Glutamatergic neuron (in vitro differentiated cells): Measurements from ENCODE around the gene LCE3E. TPM values are rescaled to one million over a fixed set of nuclear protein-coding genes. Genes with fewer than 3 reads are reported as not detected.

Source experiments
- DNase-seq: peaks from one replicate; pipeline ENCODE4 v3.0.0; 2022
- H3K27ac Mint-ChIP-seq: one replicate; pipeline ENCODE4 v1.8.0; 2020; ENCODE audit warnings: mild to moderate bottlenecking, mixed read lengths, inconsistent platforms; ENCODE audit not compliant: unreplicated experiment
- H3K27me3 Mint-ChIP-seq: one replicate; pipeline ENCODE4 v1.8.0; 2020; ENCODE audit warnings: mild to moderate bottlenecking, moderate library complexity, mixed read lengths, inconsistent platforms; ENCODE audit not compliant: unreplicated experiment
- H3K36me3 Mint-ChIP-seq: one replicate; pipeline ENCODE4 v1.8.0; 2020; ENCODE audit warnings: mild to moderate bottlenecking, mixed read lengths, inconsistent platforms; ENCODE audit not compliant: unreplicated experiment
- H3K4me1 Mint-ChIP-seq: one replicate; pipeline ENCODE4 v1.8.0; 2020; ENCODE audit warnings: mild to moderate bottlenecking, low read depth, mixed read lengths, inconsistent platforms; ENCODE audit not compliant: unreplicated experiment
- H3K4me3 Mint-ChIP-seq: one replicate; pipeline ENCODE4 v1.8.0; 2020; ENCODE audit warnings: mild to moderate bottlenecking, mixed read lengths, inconsistent platforms; ENCODE audit not compliant: unreplicated experiment
- H3K9me3 Mint-ChIP-seq: one replicate; pipeline ENCODE4 v1.8.0; 2020; ENCODE audit warnings: mild to moderate bottlenecking, moderate library complexity, mixed read lengths, inconsistent platforms; ENCODE audit not compliant: unreplicated experiment
- total RNA-seq: library from RNA; stranded (reverse); fragmentation: NEBNext Ultra II Directional; extraction: Animal tissue kit (Norgen Biotek cat#: 25700); gene quantifications from one replicate; pipeline ENCODE4 v1.2.1, GENCODE V29; 2021; ENCODE audit not compliant: unreplicated experiment
- TF ChIP-seq, protein P1 (sequence below): fragments of 200-600 bp; sonication (generic); IDR thresholded peaks from one replicate; pipeline ENCODE4 v1.5.0; 2021; ENCODE audit not compliant: partially characterized antibody, unreplicated experiment

The LCE3E gene
- total RNA-seq, 1 donor from 2014 or later: not detected

- Mint-ChIP-seq H3K4me1 (no peaks in the 10 kb centered on the region), H3K9me3 (no peaks in the 10 kb centered on the region), H3K4me3 (no peak overlapping the region), H3K36me3 (no peaks in the 10 kb centered on the region), H3K27ac (no peak overlapping the region), H3K27me3 (no peaks in the 10 kb centered on the region)
- DNase-seq: no peak
- TF ChIP-seq, protein P1, sequence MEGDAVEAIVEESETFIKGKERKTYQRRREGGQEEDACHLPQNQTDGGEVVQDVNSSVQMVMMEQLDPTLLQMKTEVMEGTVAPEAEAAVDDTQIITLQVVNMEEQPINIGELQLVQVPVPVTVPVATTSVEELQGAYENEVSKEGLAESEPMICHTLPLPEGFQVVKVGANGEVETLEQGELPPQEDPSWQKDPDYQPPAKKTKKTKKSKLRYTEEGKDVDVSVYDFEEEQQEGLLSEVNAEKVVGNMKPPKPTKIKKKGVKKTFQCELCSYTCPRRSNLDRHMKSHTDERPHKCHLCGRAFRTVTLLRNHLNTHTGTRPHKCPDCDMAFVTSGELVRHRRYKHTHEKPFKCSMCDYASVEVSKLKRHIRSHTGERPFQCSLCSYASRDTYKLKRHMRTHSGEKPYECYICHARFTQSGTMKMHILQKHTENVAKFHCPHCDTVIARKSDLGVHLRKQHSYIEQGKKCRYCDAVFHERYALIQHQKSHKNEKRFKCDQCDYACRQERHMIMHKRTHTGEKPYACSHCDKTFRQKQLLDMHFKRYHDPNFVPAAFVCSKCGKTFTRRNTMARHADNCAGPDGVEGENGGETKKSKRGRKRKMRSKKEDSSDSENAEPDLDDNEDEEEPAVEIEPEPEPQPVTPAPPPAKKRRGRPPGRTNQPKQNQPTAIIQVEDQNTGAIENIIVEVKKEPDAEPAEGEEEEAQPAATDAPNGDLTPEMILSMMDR: no peak
These were observed 46.7 kb downstream of the LCE3E start for GRCh38 chr1:152519851-152520250.

GRCh38 chr1:152517237-152517811 is 49.3 kb downstream of the LCE3E start:
- TF ChIP-seq, protein P1: no peak
- Mint-ChIP-seq H3K9me3 (peaks cover 2% of the 10 kb centered on the region), H3K4me1 (no peaks in the 10 kb centered on the region), H3K36me3 (no peaks in the 10 kb centered on the region), H3K27ac (no peak overlapping the region), H3K4me3 (no peak overlapping the region), H3K27me3 (peaks cover 3% of the 10 kb centered on the region)
- DNase-seq: no peak

DNA sequence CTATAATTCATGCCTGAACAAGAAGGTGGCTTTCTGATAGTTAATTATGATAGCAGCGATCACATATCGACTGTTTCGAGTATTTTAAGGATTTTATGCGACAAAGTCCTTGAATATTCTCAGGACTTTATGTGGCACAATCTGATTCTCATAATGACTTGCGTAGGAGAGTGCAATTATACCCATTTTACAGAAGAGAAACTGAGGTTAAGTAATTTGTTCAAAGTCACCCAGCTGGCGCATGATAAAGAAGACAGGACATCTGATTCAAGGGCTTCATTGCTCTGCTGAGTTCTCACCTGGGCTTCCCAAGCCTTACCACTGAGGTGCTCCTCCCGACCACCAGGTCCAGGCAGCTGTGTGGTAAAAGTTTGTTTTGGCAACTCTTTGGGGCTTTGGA is 50.5 kb downstream of the LCE3E start:
- Mint-ChIP-seq H3K4me3 (peak overlapping the region; percentile 61), H3K27me3 (peaks cover 3% of the 10 kb centered on the region), H3K4me1 (no peaks in the 10 kb centered on the region), H3K36me3 (no peaks in the 10 kb centered on the region), H3K9me3 (peaks cover 2% of the 10 kb centered on the region), H3K27ac (no peak overlapping the region)
- no peak for DNase-seq
- TF ChIP-seq, protein P1: no peak

Other genes starting within 250 kb of the LCE3E start
- gene FLG, start 241.5 kb downstream of the LCE3E start, total RNA-seq: not detected
- gene FLG2, start 206.8 kb downstream of the LCE3E start, total RNA-seq: not detected
- not detected for gene CRNN, start 152.5 kb downstream of the LCE3E start, total RNA-seq
- gene LCE5A, start 56.0 kb downstream of the LCE3E start, total RNA-seq: not detected
- not detected for gene CRCT1, start 52.3 kb downstream of the LCE3E start, total RNA-seq
- gene LCE3D, start 13.7 kb upstream of the LCE3E start, total RNA-seq: not detected
- gene LCE3C, start 33.5 kb upstream of the LCE3E start, total RNA-seq: not detected
- gene LCE3B, start 47.0 kb upstream of the LCE3E start, total RNA-seq: not detected
- not detected for gene LCE3A, start 56.3 kb upstream of the LCE3E start, total RNA-seq
- gene LCE2D, start 96.6 kb upstream of the LCE3E start, total RNA-seq: not detected
- gene LCE2C, start 108.5 kb upstream of the LCE3E start, total RNA-seq: not detected
- not detected for gene LCE2B, start 119.3 kb upstream of the LCE3E start, total RNA-seq
- not detected for gene LCE2A, start 131.6 kb upstream of the LCE3E start, total RNA-seq
- gene LCE4A, start 141.4 kb upstream of the LCE3E start, total RNA-seq: not detected
- gene KPRP, start 191.2 kb upstream of the LCE3E start, total RNA-seq: not detected
- not detected for gene LCE1F, start 208.4 kb upstream of the LCE3E start, total RNA-seq
- not detected for gene LCE1E, start 219.5 kb upstream of the LCE3E start, total RNA-seq
- gene LCE1D, start 229.9 kb upstream of the LCE3E start, total RNA-seq: not detected
- not detected for gene LCE1C, start 239.9 kb upstream of the LCE3E start, total RNA-seq
- gene LCE1B, start 245.2 kb upstream of the LCE3E start, total RNA-seq: not detected